Measurements from ENCODE around the gene NPC1L1.

DNA sequence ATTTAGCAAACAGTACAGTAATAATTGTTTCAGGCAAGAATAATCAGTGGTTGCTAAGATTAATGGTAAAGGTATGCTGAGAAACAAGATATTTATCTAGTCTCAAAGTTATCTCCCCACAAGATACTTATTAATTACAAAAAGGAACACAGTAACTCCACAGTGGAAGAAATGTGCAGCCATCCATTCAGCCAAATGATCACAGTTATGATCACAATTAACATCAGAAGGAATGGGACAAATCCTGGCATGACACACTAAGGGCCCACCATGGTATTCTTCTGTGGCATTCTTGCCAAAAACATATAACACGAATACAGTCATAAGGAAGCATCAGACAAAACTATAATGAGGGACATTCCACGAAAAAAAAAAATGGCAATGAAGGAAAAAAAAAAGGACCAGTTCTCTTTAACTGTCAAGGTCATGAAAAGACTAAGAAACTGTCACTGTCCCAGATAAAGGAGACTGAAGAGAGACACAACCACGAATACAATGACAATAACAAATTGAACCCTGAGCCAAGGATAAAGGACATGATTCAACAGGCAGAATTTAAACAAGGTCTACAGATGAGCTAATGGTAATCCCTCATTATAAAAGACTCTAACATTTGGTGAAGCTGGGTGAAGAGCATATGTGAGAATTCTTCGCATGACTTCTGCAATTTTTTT is 71.5 kb downstream of the NPC1L1 start:
- TF ChIP-seq, protein P1, sequence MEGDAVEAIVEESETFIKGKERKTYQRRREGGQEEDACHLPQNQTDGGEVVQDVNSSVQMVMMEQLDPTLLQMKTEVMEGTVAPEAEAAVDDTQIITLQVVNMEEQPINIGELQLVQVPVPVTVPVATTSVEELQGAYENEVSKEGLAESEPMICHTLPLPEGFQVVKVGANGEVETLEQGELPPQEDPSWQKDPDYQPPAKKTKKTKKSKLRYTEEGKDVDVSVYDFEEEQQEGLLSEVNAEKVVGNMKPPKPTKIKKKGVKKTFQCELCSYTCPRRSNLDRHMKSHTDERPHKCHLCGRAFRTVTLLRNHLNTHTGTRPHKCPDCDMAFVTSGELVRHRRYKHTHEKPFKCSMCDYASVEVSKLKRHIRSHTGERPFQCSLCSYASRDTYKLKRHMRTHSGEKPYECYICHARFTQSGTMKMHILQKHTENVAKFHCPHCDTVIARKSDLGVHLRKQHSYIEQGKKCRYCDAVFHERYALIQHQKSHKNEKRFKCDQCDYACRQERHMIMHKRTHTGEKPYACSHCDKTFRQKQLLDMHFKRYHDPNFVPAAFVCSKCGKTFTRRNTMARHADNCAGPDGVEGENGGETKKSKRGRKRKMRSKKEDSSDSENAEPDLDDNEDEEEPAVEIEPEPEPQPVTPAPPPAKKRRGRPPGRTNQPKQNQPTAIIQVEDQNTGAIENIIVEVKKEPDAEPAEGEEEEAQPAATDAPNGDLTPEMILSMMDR (IDR thresholded peaks at IDR 0.05), result no peak
- TF ChIP-seq POLR2A (IDR thresholded peaks at IDR 0.05), result no peak
